Ascending aorta (tissue), 2 donors: ENCODE data around the gene UNC5B. TPM values are rescaled to one million over a fixed set of nuclear protein-coding genes. Genes with fewer than 3 reads are reported as not detected.

Experiments
- DNase-seq, 2 donors: peaks; one replicate each; pipeline ENCODE4 v3.0.0-alpha.2; 2019; ENCODE audit warnings: low spot score in 2 of 2
- H3K27ac ChIP-seq, 2 donors: fragments of 200-600 bp; sonication (generic); one replicate each; pipeline ENCODE4 v1.5.1; 2016 to 2017; ENCODE audit warnings: mild to moderate bottlenecking in 1 of 2
- H3K27me3 ChIP-seq: fragments of 200-600 bp; sonication (generic); one replicate; pipeline ENCODE4 v1.5.1; 2017
- H3K36me3 ChIP-seq, 2 donors: fragments of 200-600 bp; sonication (generic); one replicate each; pipeline ENCODE4 v1.5.1; 2016
- H3K4me1 ChIP-seq, 2 donors: fragments of 200-600 bp; sonication (generic); one replicate each; pipeline ENCODE4 v1.5.1; 2016 to 2017; ENCODE audit warnings: mild to moderate bottlenecking in 1 of 2
- H3K4me3 ChIP-seq, 2 donors: fragments of 200-600 bp; sonication (generic); one replicate each; pipeline ENCODE4 v1.5.1; 2016 to 2017; ENCODE audit warnings: mild to moderate bottlenecking in 1 of 2
- H3K9me3 ChIP-seq, 2 donors: fragments of 200-600 bp; sonication (generic); one replicate each; pipeline ENCODE4 v1.5.1; 2016
- intact Hi-C: fragments of 100-400 bp; cut with DNase I; formaldehyde crosslinking; loops from one replicate; pipeline ENCODE4 v1.15.1; 2023
- total RNA-seq: library from RNA; depleted of rRNA; stranded (reverse); fragments of >200 nt; gene quantifications from one replicate; pipeline ENCODE4 v1.1.0, GENCODE V29; 2016
- TF ChIP-seq, protein P1 (sequence below), 3 experiments: fragments of 200-600 bp in 2 of 3; fragments of 450-650 bp in 1 of 3; sonication (generic) in 2 of 3; IDR thresholded peaks; one replicate each; pipeline ENCODE4 v1.5.1; 2016 to 2019; ENCODE audit warnings: antibody characterized with exemption in 3 of 3, mild to moderate bottlenecking in 1 of 3, moderate library complexity in 1 of 3

Gene UNC5B
- total RNA-seq, 1 donor from 2014 or later = 42.4 TPM

DNA sequence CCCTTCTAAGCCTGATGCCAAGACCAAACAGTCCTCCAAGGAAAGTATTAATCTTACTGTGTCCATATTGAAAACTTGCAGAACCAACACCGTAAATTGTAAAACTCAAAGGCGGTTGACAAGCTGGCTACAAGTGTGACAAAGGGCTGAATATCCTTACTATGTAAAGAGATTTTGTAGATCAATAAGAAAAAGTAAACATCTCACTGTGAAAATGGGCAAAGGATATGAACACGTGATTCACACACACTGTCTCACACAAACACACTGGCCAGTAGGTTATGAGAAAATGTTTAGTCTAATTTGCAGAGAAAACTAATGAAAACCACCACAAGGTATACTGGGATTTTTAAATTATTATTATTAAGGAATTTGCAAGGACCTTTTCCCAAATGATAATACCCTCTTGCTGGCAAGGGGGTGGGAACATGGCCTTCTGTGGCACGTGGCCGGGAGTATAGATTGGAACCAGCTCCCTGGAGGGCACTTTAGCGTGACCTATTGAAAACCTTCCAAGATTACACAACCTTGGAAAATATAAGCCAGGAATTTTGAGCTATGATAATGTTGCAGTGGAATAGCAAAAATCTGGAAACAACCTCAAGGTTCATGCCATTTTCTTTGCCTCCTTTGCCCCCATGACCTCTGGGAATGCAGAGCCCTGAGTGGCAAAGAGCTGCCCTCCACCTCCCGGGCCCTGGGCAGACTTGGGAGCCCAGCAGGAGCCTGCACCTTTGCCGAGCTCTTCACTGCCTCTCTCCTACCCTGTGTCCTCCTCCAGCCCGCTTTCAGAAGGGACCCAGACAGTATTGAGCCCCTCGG lies 80.5 kb downstream of the UNC5B start:
- no peak overlapping the region for H3K4me3 ChIP-seq
- TF ChIP-seq, protein P1, sequence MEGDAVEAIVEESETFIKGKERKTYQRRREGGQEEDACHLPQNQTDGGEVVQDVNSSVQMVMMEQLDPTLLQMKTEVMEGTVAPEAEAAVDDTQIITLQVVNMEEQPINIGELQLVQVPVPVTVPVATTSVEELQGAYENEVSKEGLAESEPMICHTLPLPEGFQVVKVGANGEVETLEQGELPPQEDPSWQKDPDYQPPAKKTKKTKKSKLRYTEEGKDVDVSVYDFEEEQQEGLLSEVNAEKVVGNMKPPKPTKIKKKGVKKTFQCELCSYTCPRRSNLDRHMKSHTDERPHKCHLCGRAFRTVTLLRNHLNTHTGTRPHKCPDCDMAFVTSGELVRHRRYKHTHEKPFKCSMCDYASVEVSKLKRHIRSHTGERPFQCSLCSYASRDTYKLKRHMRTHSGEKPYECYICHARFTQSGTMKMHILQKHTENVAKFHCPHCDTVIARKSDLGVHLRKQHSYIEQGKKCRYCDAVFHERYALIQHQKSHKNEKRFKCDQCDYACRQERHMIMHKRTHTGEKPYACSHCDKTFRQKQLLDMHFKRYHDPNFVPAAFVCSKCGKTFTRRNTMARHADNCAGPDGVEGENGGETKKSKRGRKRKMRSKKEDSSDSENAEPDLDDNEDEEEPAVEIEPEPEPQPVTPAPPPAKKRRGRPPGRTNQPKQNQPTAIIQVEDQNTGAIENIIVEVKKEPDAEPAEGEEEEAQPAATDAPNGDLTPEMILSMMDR (IDR thresholded peaks at IDR 0.05) = no peak
- no peaks in the 10 kb centered on the region for H3K9me3 ChIP-seq
- H3K27ac ChIP-seq = no peak overlapping the region
- intact Hi-C loops = no loop called here
- no peaks in the 10 kb centered on the region for H3K27me3 ChIP-seq
- H3K4me1 ChIP-seq = no peaks in the 10 kb centered on the region
- DNase-seq = no peak
- peaks cover 3 to 14% of the 10 kb centered on the region in 2 donors for H3K36me3 ChIP-seq

DNA sequence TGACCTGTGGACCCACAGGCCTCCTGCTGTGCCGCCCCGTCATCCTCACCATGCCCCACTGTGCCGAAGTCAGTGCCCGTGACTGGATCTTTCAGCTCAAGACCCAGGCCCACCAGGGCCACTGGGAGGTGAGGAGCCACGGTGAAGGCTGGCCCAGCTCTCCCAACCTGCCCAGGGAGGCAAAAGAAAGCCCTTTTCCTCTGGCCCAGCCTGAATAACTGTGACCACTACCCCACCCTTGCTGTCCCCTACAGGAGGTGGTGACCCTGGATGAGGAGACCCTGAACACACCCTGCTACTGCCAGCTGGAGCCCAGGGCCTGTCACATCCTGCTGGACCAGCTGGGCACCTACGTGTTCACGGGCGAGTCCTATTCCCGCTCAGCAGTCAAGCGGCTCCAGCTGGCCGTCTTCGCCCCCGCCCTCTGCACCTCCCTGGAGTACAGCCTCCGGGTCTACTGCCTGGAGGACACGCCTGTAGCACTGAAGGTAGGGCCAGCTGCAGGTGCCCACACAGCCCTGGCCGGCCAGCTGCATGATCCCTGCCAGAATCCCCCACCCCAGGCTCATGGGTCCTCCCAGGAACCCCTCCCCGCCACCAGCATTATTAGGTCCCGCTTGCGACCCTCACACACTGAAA lies 81.2 kb downstream of the UNC5B start:
- Histone ChIP-seq H3K9me3 (no peaks in the 10 kb centered on the region), H3K4me1 (no peaks in the 10 kb centered on the region), H3K27ac (no peak overlapping the region), H3K36me3 (peaks cover 3 to 14% of the 10 kb centered on the region in 2 donors), H3K27me3 (no peaks in the 10 kb centered on the region), H3K4me3 (no peak overlapping the region)
- no peak for DNase-seq
- TF ChIP-seq, protein P1 (IDR thresholded peaks at IDR 0.05) = no peak
- intact Hi-C loops = no loop called here

DNA sequence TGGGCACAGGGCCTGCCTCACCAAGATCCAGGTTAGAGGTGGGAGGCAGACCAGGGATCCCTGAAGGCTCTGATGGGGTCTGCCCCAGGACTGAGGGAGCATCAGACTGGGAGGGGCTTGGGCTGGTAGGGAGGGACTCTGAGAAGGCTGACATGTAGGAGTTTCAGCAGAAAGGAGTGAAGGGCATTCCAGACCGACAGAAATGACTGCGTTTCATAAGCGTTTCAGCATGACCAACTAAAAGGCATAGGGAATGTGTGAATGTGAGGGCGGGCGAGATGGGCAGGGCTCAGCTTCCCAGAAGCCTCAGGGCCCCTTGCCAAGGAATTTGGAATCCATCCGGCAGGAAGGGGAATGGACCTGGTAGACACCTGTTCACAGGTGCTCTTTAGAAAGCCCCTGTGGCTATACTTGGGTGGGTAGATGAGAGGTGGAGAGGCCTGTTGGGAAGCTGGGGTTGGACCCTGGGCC lies 81.8 kb downstream of the UNC5B start:
- H3K36me3 ChIP-seq = peaks cover 3 to 14% of the 10 kb centered on the region in 2 donors
- intact Hi-C loops = no loop called here
- H3K27me3 ChIP-seq = no peaks in the 10 kb centered on the region
- TF ChIP-seq, protein P1 (IDR thresholded peaks at IDR 0.05) = no peak
- H3K27ac ChIP-seq = no peak overlapping the region
- no peaks in the 10 kb centered on the region for H3K4me1 ChIP-seq
- no peak overlapping the region for H3K4me3 ChIP-seq
- no peaks in the 10 kb centered on the region for H3K9me3 ChIP-seq
- DNase-seq = no peak

DNA sequence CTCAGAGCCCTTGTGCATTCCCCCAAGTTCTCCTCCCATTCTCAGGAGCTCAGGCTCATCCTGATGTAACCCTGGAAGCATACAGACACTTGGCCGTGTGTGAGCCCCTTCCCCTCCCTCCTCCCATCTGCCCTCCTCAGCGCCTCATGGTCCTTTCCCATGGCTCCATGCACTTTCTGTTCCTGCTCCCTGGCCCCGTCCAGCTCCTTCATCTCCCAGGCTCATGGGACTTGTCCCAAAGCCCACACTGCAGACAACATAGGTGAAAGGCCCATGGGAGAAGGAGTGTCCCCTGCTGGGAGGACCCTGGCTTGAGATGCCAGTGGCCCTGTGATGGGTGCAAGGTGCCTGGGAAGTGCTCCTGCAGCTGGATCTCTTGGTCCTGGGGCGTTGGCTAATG lies 82.5 kb downstream of the UNC5B start:
- Histone ChIP-seq H3K27me3 (no peaks in the 10 kb centered on the region), H3K9me3 (no peaks in the 10 kb centered on the region), H3K36me3 (peaks cover 3 to 14% of the 10 kb centered on the region in 2 donors), H3K4me1 (no peaks in the 10 kb centered on the region), H3K27ac (no peak overlapping the region), H3K4me3 (no peak overlapping the region)
- intact Hi-C loops = no loop called here
- TF ChIP-seq, protein P1 (IDR thresholded peaks at IDR 0.05) = no peak
- no peak for DNase-seq

DNA sequence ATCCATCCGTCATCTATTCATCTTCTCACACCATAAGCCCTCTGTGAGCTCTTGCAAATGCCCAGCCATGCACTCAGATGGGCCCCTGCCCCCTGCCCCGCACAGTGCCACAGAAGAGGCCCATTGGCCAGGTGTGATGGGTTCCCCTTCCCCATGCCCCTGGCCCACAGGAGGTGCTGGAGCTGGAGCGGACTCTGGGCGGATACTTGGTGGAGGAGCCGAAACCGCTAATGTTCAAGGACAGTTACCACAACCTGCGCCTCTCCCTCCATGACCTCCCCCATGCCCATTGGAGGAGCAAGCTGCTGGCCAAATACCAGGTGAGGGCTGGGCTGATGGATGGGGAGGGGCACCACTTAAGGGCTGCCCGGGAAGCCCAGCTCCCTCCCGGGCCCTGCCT lies 83.3 kb downstream of the UNC5B start:
- no peaks in the 10 kb centered on the region for H3K4me1 ChIP-seq
- H3K9me3 ChIP-seq = no peaks in the 10 kb centered on the region
- TF ChIP-seq, protein P1 (IDR thresholded peaks at IDR 0.05) = no peak
- no peaks in the 10 kb centered on the region for H3K27me3 ChIP-seq
- no peak for DNase-seq
- no peak overlapping the region for H3K27ac ChIP-seq
- H3K36me3 ChIP-seq = peaks cover 3 to 14% of the 10 kb centered on the region in 2 donors
- intact Hi-C loops = no loop called here
- H3K4me3 ChIP-seq = no peak overlapping the region
